Measurements from ENCODE around the gene CAPN8.

GRCh38 chr1:223709598-223709997 lies 44.1 kb upstream of the CAPN8 start:
- no peak for TF ChIP-seq GATA2 (IDR thresholded peaks at IDR 0.05; ENCODE audit: low read depth, low read length)
- no peak for TF ChIP-seq GATA3 (IDR thresholded peaks at IDR 0.05; ENCODE audit: low read depth, low read length)
